Hepatocyte (in vitro differentiated cells): ENCODE measurements around the gene PLA2G5. TPM values are rescaled to one million over a fixed set of nuclear protein-coding genes. Genes with fewer than 3 reads are reported as not detected.

Experiments used
- DNase-seq: peaks from one replicate; pipeline ENCODE4 v3.0.0-alpha.2; 2016; ENCODE audit warnings: low spot score
- H2AFZ ChIP-seq: fragments of 200-600 bp; sonication (generic); 2 replicates; pipeline ENCODE4 v1.6.0; 2016; ENCODE audit warnings: antibody characterized with exemption, mild to moderate bottlenecking
- H3K27ac ChIP-seq: fragments of 200-600 bp; sonication (generic); 2 replicates; pipeline ENCODE4 v1.5.1; 2016; ENCODE audit warnings: mild to moderate bottlenecking
- H3K27me3 ChIP-seq: fragments of 200-600 bp; sonication (generic); 2 replicates; pipeline ENCODE4 v1.6.1; 2016
- H3K36me3 ChIP-seq: fragments of 200-600 bp; sonication (generic); replicated peaks from 2 replicates; pipeline ENCODE4 v1.5.1; 2016; ENCODE audit warnings: low read depth; ENCODE audit not compliant: insufficient read depth
- H3K4me1 ChIP-seq: fragments of 200-600 bp; sonication (generic); 2 replicates; pipeline ENCODE4 v1.5.1; 2016; ENCODE audit warnings: mild to moderate bottlenecking, moderate library complexity; ENCODE audit not compliant: insufficient read depth
- H3K4me2 ChIP-seq: fragments of 200-600 bp; sonication (generic); 2 replicates; pipeline ENCODE4 v1.6.0; 2016
- H3K4me3 ChIP-seq: fragments of 200-600 bp; sonication (generic); 2 replicates; pipeline ENCODE4 v1.5.1; 2016; ENCODE audit warnings: mild to moderate bottlenecking
- H3K79me2 ChIP-seq: fragments of 200-600 bp; sonication (generic); 2 replicates; pipeline ENCODE4 v1.6.0; 2017; ENCODE audit warnings: mild to moderate bottlenecking
- H3K9me2 ChIP-seq: fragments of 200-600 bp; sonication (generic); replicated peaks from 2 replicates; pipeline ENCODE4 v1.6.0; 2017; ENCODE audit warnings: mild to moderate bottlenecking; ENCODE audit not compliant: insufficient read depth
- H3K9me3 ChIP-seq: fragments of 200-600 bp; sonication (generic); 2 replicates; pipeline ENCODE4 v1.5.1; 2016; ENCODE audit warnings: low read depth, mild to moderate bottlenecking
- H4K20me1 ChIP-seq: fragments of 200-600 bp; sonication (generic); 2 replicates; pipeline ENCODE4 v1.6.0; 2016; ENCODE audit warnings: mild to moderate bottlenecking; ENCODE audit not compliant: insufficient read depth, poor library complexity, severe bottlenecking
- EZH2 ChIP-seq: fragments of 200-600 bp; sonication (generic); IDR thresholded peaks from 2 replicates; pipeline ENCODE4 v1.6.1; 2016; ENCODE audit warnings: antibody characterized with exemption, mild to moderate bottlenecking, borderline replicate concordance
- EZH2phosphoT487 ChIP-seq: fragments of 200-600 bp; sonication (generic); IDR thresholded peaks from one replicate; pipeline ENCODE4 v1.6.1; 2018; ENCODE audit warnings: antibody characterized with exemption, mild to moderate bottlenecking, low read depth, moderate library complexity; ENCODE audit not compliant: unreplicated experiment, severe bottlenecking
- WGBS: methylation state at CpG from one replicate; pipeline ENCODE4 v1.1.6; 2016; ENCODE audit warnings: low lambda C conversion rate; ENCODE audit errors: missing lambda C conversion rate; 5-methylcytosine and 5-hydroxymethylcytosine counted together
- polyA plus RNA-seq: library from polyadenylated mRNA; unstranded; fragments of >200 nt; fragmentation: Nextera tagmentation; extraction: Ambion mirVana; gene quantifications from 2 replicates; pipeline ENCODE4 v1.2.1, GENCODE V29; 2016
- total RNA-seq: library from RNA; depleted of rRNA; stranded (reverse); fragments of >200 nt; gene quantifications from 2 replicates; pipeline ENCODE4 v1.2.3, GENCODE V29; 2014
- TF ChIP-seq, protein P1 (sequence below): fragments of 200-600 bp; sonication (generic); IDR thresholded peaks from 2 replicates; pipeline ENCODE4 v1.5.1; 2016; ENCODE audit warnings: antibody characterized with exemption, mild to moderate bottlenecking; ENCODE audit not compliant: poor library complexity

Gene PLA2G5
- total and polyA plus RNA-seq, 2 experiments from 2014 or later: 24.9 to 29.4 TPM

DNA sequence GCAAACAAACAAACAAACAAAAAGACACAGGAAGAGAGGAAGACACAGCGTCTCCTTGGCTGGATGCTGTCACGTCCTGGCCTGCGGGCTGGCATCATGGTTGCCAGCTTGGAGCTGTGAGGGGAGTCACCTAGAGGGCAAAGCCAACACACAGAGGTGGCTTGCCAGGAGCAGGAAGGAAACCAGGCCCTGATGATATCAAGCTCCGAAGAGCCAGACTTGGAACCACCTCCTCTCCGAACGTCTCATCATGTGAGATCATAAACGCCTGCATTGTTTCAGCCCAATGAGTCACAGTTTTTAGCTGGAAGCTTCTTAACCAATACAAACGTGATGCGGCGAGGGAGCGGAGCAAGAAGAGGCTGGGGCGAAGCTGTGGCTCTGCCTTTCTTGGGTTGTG is 40.7 kb downstream of the PLA2G5 start:
- no peaks in the 10 kb centered on the region for H3K36me3 ChIP-seq
- TF ChIP-seq, protein P1, sequence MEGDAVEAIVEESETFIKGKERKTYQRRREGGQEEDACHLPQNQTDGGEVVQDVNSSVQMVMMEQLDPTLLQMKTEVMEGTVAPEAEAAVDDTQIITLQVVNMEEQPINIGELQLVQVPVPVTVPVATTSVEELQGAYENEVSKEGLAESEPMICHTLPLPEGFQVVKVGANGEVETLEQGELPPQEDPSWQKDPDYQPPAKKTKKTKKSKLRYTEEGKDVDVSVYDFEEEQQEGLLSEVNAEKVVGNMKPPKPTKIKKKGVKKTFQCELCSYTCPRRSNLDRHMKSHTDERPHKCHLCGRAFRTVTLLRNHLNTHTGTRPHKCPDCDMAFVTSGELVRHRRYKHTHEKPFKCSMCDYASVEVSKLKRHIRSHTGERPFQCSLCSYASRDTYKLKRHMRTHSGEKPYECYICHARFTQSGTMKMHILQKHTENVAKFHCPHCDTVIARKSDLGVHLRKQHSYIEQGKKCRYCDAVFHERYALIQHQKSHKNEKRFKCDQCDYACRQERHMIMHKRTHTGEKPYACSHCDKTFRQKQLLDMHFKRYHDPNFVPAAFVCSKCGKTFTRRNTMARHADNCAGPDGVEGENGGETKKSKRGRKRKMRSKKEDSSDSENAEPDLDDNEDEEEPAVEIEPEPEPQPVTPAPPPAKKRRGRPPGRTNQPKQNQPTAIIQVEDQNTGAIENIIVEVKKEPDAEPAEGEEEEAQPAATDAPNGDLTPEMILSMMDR: no peak
- TF ChIP-seq EZH2 (no peak), EZH2phosphoT487 (no peak)
- no peak overlapping the region for H3K27ac ChIP-seq
- no peaks in the 10 kb centered on the region for H3K79me2 ChIP-seq
- H3K9me3 ChIP-seq: no peaks in the 10 kb centered on the region
- no peaks in the 10 kb centered on the region for H3K9me2 ChIP-seq
- no peak overlapping the region for H3K4me2 ChIP-seq
- no peak overlapping the region for H3K4me3 ChIP-seq
- no peaks in the 10 kb centered on the region for H3K27me3 ChIP-seq
- H3K4me1 ChIP-seq: peaks cover 5% of the 10 kb centered on the region
- no peak overlapping the region for H2AFZ ChIP-seq
- no peaks in the 10 kb centered on the region for H4K20me1 ChIP-seq
- WGBS: 77% methylated on average over 12 of the region's 12 CpGs
- DNase-seq: no peak

DNA sequence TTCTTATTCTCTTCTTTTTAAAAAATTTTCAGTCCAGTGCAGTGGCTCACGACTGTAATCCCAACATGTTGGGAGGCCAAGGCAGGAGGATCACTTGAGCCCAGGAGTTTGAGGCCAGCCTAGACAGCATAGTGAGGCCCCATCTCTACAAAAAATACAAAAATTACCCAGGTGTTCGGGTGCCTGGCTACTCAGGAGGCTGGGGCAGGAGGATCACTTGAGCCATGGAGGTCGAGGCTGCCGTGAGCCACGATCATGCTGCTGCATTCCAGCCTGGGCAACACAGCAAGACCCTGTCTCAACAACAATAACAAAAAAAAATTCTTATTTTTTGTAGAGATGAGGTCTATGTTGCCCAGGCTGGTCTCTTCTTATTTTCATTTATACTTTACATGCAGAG is 41.5 kb downstream of the PLA2G5 start:
- Histone ChIP-seq H2AFZ (no peak overlapping the region), H3K36me3 (no peaks in the 10 kb centered on the region), H3K9me3 (no peaks in the 10 kb centered on the region), H3K4me3 (no peak overlapping the region), H3K27ac (no peak overlapping the region), H3K79me2 (no peaks in the 10 kb centered on the region), H4K20me1 (no peaks in the 10 kb centered on the region), H3K9me2 (no peaks in the 10 kb centered on the region), H3K27me3 (no peaks in the 10 kb centered on the region), H3K4me2 (no peak overlapping the region), H3K4me1 (peaks cover 5% of the 10 kb centered on the region)
- TF ChIP-seq, protein P1: no peak
- TF ChIP-seq EZH2 (no peak), EZH2phosphoT487 (no peak)
- 96% methylated on average over 5 of the region's 5 CpGs for WGBS
- DNase-seq: no peak

DNA sequence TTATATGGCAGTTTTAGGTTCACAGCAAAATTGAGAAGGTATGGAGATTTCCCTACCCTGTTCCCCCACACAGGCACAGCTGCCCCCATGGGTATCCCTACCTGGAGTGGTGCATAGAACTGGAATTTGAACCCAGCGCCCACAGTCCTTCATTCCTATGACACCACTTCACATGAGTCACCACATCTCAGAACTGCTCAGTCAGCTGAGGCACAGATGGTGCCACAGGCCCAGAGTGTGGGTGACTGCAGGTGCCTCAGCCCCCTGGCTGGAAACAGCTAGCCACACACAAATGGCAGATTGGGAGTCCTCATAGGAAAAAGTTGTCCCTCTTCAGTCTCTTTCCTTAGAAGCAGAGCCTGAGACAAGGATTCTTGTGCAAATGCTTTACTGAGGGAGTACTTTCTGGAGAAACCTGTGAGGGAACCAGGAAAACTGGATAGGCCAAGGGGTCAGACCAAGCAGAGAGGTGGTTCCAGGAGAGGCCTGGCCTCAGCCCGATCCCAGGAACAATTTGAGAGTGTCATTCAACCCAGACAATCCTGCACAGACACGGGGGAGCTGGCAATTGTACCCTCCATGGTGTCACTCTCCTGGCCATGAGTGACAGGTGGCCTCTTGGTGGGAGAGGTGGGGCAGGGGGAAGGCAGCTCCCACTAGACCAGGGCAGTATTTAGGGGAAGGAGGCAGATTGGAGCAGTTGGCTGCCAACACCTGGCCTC is 42.4 kb downstream of the PLA2G5 start:
- Histone ChIP-seq H3K36me3 (no peaks in the 10 kb centered on the region), H3K4me1 (peaks cover 5% of the 10 kb centered on the region), H3K27ac (no peak overlapping the region), H3K79me2 (no peaks in the 10 kb centered on the region), H3K4me3 (no peak overlapping the region), H3K27me3 (no peaks in the 10 kb centered on the region), H3K4me2 (no peak overlapping the region), H3K9me2 (no peaks in the 10 kb centered on the region), H4K20me1 (no peaks in the 10 kb centered on the region), H2AFZ (no peak overlapping the region), H3K9me3 (no peaks in the 10 kb centered on the region)
- WGBS: 85% methylated on average over 3 of the region's 3 CpGs
- TF ChIP-seq EZH2phosphoT487: no peak
- TF ChIP-seq, protein P1: no peak
- no peak for TF ChIP-seq EZH2
- DNase-seq: no peak
